Upper lobe of left lung (tissue), 6 donors: ENCODE results near the gene GDI1. TPM values are rescaled to one million over a fixed set of nuclear protein-coding genes. Genes with fewer than 3 reads are reported as not detected.

Experiments used
- ATAC-seq, 2 donors: fragments of 200-7000 bp; cut with Tn5 transposase; one replicate each; pipeline ENCODE4 v1.9.1; 2022; ENCODE audit warnings: mild to moderate bottlenecking in 2 of 2, moderate library complexity in 2 of 2; ENCODE audit not compliant: low FRiP score in 2 of 2
- DNase-seq, 2 donors: peaks; one replicate each; pipeline ENCODE4 v3.0.0-alpha.2; 2019 to 2020
- H3K27ac ChIP-seq, 4 donors: fragments of 200-600 bp; sonication (generic); one replicate each; pipeline ENCODE4 v1.5.1; 2016 to 2019
- H3K27me3 ChIP-seq, 4 donors: fragments of 200-600 bp; sonication (generic); one replicate each; pipeline ENCODE4 v1.5.1; 2017 to 2019
- H3K36me3 ChIP-seq, 4 donors: fragments of 200-600 bp; sonication (generic); one replicate each; pipeline ENCODE4 v1.5.1; 2016 to 2019
- H3K4me1 ChIP-seq, 4 donors: fragments of 200-600 bp; sonication (generic); one replicate each; pipeline ENCODE4 v1.5.1; 2018 to 2019
- H3K4me3 ChIP-seq, 4 donors: fragments of 200-600 bp; sonication (generic); one replicate each; pipeline ENCODE4 v1.5.1; 2017 to 2019; ENCODE audit warnings: mild to moderate bottlenecking in 2 of 4, moderate library complexity in 1 of 4
- H3K9me3 ChIP-seq, 4 donors: fragments of 200-600 bp; sonication (generic); one replicate each; pipeline ENCODE4 v1.5.1; 2018 to 2019
- CTCF ChIP-seq, 6 experiments: fragments of 450-650 bp in 4 of 6; fragments of 200-600 bp in 2 of 6; sonication (generic) in 2 of 6; IDR thresholded peaks; one replicate each; pipeline ENCODE4 v1.5.1; 2016 to 2019; ENCODE audit warnings: antibody characterized with exemption in 6 of 6
- EP300 ChIP-seq, 4 donors: sonication (generic); formaldehyde crosslinking; IDR thresholded peaks; one replicate each; pipeline ENCODE4 v1.5.1; 2017; ENCODE audit warnings: antibody characterized with exemption in 4 of 4, control low read depth in 2 of 4
- POLR2A ChIP-seq, 4 donors: fragments of 450-650 bp; IDR thresholded peaks; one replicate each; pipeline ENCODE4 v1.5.1; 2016 to 2017; ENCODE audit warnings: antibody characterized with exemption in 4 of 4, mild to moderate bottlenecking in 2 of 4
- POLR2AphosphoS5 ChIP-seq, 2 donors: sonication (generic); formaldehyde crosslinking; IDR thresholded peaks; one replicate each; pipeline ENCODE4 v1.5.1; 2017; ENCODE audit warnings: antibody characterized with exemption in 2 of 2
- WGBS, 2 donors: methylation state at CpG; one replicate each; pipeline ENCODE4 v1.1.5; 2017 to 2018; 5-methylcytosine and 5-hydroxymethylcytosine counted together
- total RNA-seq, 6 donors: library from RNA; depleted of rRNA in 4 of 6; stranded (reverse); fragments of >200 nt in 4 of 6; gene quantifications; one replicate each; pipeline versions ENCODE4 v1.1.0 to v1.2.1, GENCODE V29; 2016 to 2021
- donor health status: DM: no; HTN: no; CAD: no; lungs with moderate emphysema.
- donor health status: DM: no; HTN: yes; CAD: no; lungs with severe emphysema.

GDI1 gene
- total RNA-seq, 6 donors from 2014 or later, result 81.2 to 237 (median 96.0) TPM

DNA sequence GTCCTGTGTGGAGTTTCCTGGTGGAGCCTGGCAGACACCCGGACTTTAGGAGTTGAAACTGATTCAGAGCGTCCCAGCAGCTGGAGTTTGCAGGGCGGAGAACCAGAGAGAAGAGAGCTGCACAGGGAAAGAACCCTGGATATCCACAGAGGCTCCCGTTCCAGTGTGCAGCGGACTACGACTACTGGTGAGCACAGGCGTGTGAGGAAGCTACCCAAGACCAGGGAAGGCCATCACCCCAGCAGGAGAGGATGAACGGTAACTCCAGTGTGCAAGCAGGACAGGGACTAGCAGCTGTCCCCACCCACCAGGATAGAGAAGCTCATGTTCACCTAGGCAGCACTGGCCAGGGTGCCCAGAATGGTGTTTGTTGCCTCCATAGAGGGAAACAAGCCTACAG, 39.9 kb downstream of the GDI1 start:
- peaks cover 0 to 6% (median 4%) of the 10 kb centered on the region in 4 donors for H3K4me1 ChIP-seq
- TF ChIP-seq CTCF (IDR thresholded peaks at IDR 0.05), result no peak
- no peak for TF ChIP-seq EP300 (IDR thresholded peaks at IDR 0.05)
- no peak for TF ChIP-seq POLR2A (IDR thresholded peaks at IDR 0.05)
- TF ChIP-seq POLR2AphosphoS5 (IDR thresholded peaks at IDR 0.05), result no peak
- H3K27ac ChIP-seq, result no peak overlapping the region
- 87 to 91% methylated on average over 6 to 8 of the region's 8 CpGs for WGBS, 2 donors
- H3K36me3 ChIP-seq, result peaks cover 0 to 4% (median 0%) of the 10 kb centered on the region in 4 donors
- ATAC-seq, result no peak
- no peak overlapping the region for H3K4me3 ChIP-seq
- no peaks in the 10 kb centered on the region for H3K27me3 ChIP-seq
- H3K9me3 ChIP-seq, result no peaks in the 10 kb centered on the region
- no peak for DNase-seq

- Histone ChIP-seq H3K4me1 (peaks cover 0 to 6% (median 4%) of the 10 kb centered on the region in 4 donors), H3K4me3 (peak overlapping the region; percentile 32 to 60 (median 52)), H3K27me3 (no peaks in the 10 kb centered on the region), H3K36me3 (no peaks in the 10 kb centered on the region), H3K9me3 (no peaks in the 10 kb centered on the region), H3K27ac (peak overlapping the region in 3 of 4 donors; percentile 42 to 88 (median 81))
- ATAC-seq, result no peak
- WGBS, 2 donors, result 71 to 83% methylated on average over 12 to 24 of the region's 24 CpGs
- TF ChIP-seq POLR2AphosphoS5 (IDR thresholded peaks at IDR 0.05), result no peak
- no peak for TF ChIP-seq CTCF (IDR thresholded peaks at IDR 0.05)
- TF ChIP-seq POLR2A (IDR thresholded peaks at IDR 0.05), result no peak
- TF ChIP-seq EP300 (IDR thresholded peaks at IDR 0.05), result no peak
- no peak for DNase-seq
Measured at GRCh38 chrX:154477891-154478477, 41.0 kb downstream of the GDI1 start.

DNA sequence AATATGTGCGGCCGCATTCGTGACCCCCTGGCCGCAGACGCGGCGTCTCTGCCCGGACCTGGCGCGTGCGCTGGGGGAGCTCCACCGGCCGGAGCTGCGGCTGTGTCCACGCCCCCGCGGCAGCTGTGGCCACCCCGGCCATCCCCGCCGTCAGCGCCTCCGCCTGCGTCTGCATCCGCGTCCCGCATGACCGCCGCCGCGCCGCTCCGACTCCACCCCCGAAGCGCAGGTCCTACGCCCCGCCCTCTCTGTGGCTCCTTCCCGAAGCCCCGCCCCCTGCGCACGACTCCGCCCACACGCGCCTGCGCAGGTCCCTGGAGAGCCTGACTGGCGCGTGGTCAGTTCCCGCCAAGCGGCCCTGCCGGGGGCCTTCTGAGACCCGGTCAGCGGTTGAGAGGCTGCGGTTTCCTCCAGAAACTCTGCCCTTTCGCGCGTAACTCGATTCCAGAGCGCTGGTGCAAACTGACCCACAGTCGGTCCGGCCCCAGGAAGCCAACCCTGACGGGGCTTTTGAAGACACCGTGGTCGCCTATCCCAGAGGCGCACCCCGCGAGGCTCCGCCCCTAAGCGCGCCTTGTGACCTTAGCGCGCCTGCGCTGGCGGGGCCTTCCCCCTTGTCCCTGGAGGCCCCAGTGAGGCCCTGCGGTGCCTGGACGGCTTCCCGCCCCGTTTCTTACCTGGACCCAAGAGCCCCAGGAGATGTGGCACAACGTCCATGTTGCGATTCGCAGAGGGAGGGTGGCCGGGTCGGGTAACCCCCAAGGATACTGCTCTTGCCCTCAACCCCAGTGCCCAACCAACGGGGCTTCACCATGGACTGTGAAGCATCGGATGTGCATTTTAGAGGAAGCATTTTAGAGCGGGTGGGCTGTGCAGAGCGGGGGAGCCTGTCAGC, 42.0 kb downstream of the GDI1 start, which contains the start of gene LAGE3:
Gene LAGE3 (minus strand): TSS at position 554 of the 895 bp plus-strand sequence. CDS start 366 bp downstream, at position 188.
- peak; percentile 94 to 99 for DNase-seq
- no peaks in the 10 kb centered on the region for H3K9me3 ChIP-seq
- peak; percentile 96 to 99 for ATAC-seq
- H3K4me1 ChIP-seq, result peaks cover 0 to 6% (median 4%) of the 10 kb centered on the region in 4 donors
- peak; percentile 14 to 59 for TF ChIP-seq POLR2AphosphoS5 (IDR thresholded peaks at IDR 0.05)
- TF ChIP-seq POLR2A (IDR thresholded peaks at IDR 0.05), result peak in 1 of 4 donors; percentile 80
- TF ChIP-seq EP300 (IDR thresholded peaks at IDR 0.05), result no peak
- TF ChIP-seq CTCF (IDR thresholded peaks at IDR 0.05), result no peak
- peaks cover 0 to 1% (median 0%) of the 10 kb centered on the region in 4 donors for H3K36me3 ChIP-seq
- peak within 1 kb of the TSS; percentile 75 to 88 (median 80) for H3K27ac ChIP-seq
- WGBS, 2 donors, result 44 to 46% methylated on average over 2 to 85 of the region's 85 CpGs
- H3K27me3 ChIP-seq, result no peaks in the 10 kb centered on the region
- H3K4me3 ChIP-seq, result peak within 1 kb of the TSS; percentile 32 to 60 (median 52)

DNA sequence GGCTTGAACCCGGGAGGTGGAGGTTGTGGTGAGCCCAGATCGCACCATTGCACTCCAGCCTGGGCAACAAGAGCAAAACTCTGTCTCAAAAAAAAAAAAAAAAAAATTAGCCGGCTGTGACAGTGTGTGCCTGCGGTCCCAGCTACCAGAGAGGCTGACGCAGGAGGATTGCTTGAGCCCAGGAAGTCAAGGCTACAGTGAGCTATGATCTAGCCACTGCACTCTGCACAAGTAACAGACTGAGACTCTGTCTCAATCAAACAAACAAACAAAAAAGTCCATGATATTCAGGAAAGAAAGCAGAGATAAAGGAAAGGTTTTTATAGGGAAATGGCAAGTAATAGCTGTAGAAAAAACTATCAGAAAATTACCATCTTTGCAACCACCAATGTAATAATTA, 44.2 kb downstream of the GDI1 start:
- Histone ChIP-seq H3K27me3 (no peaks in the 10 kb centered on the region), H3K36me3 (peaks cover 0 to 7% (median 0%) of the 10 kb centered on the region in 4 donors), H3K27ac (no peak overlapping the region), H3K9me3 (no peaks in the 10 kb centered on the region), H3K4me1 (peaks cover 0 to 21% (median 12%) of the 10 kb centered on the region in 4 donors), H3K4me3 (no peak overlapping the region)
- no peak for DNase-seq
- TF ChIP-seq CTCF (IDR thresholded peaks at IDR 0.05) (no peak), EP300 (IDR thresholded peaks at IDR 0.05) (no peak), POLR2A (IDR thresholded peaks at IDR 0.05) (no peak), POLR2AphosphoS5 (IDR thresholded peaks at IDR 0.05) (no peak)
- no peak for ATAC-seq
- 85 to 88% methylated on average over 4 to 5 of the region's 5 CpGs for WGBS, 2 donors
